DMS 273 (cell line): ENCODE measurements around the gene KCNT2.

ENCODE experiments used
- DNase-seq: peaks from one replicate; lab custom pipeline; 2025; ENCODE audit not compliant: unreplicated experiment; lab: John Stamatoyannopoulos, UW

Gene KCNT2

DNA sequence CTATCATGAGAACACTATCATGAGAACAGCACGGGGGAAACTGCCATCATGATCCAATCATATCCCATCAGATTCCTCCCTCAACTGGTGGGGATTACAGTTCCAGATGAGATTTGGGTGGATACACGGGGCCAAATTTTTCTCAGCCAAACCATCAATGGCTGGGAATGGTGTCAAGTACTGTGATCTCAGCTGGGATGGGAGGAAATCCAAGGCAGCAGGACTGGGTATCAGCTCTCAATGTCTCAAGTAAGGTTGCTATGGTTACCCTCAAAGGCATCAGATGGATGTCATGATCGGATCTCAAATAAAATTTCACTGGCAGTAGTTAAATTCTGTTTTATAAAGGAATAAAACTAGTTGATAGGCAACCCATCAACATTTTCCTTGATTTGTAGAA lies 399.0 kb downstream of the KCNT2 start:
- DNase-seq, result no peak

DNA sequence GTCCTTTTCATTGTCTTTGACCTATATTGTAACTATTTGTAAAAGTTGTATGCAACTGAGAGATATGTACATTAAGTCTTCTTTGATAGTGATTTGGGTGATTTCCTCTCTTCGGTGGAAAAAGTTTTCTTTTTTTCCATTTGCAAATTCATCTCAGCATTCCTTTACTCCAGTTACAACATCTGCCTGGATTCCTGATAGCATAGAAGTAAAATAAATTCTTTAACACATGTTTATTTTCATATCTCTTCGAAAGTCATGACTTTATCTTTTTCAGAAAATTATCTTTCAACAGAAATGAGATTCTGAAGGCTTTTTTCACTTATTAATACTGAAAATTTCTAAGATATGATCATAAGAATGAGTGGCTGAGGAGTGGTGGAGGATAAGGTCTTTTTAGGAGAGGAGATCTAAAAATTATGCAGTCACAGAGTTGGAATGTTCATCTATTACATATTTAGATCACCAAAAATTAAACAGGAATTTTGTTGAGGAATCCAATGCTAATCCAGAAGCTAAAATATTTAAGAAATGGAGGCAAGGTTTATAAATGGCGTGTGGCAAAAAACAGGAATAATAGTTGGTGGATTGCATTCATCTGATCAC lies 400.5 kb downstream of the KCNT2 start:
- DNase-seq, result no peak

DNA sequence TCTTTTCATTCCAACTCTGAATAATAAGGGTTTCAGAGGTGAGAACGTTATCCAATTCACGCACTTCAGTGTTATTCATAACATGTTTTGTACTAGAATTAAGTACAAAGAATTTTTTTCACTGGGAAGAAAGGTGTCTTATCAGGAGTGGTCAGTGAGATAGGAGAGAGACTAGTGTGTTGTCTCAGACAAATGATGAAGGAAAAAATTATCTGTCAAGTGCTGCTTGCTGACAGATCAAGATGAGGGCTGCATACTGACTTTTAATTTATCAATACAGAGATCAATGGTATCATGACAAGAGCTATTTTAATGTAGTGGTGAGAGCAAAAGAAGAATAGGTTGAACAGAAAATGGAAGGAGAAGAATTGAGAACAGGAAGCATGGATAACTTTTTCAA lies 402.4 kb downstream of the KCNT2 start:
- no peak for DNase-seq

DNA sequence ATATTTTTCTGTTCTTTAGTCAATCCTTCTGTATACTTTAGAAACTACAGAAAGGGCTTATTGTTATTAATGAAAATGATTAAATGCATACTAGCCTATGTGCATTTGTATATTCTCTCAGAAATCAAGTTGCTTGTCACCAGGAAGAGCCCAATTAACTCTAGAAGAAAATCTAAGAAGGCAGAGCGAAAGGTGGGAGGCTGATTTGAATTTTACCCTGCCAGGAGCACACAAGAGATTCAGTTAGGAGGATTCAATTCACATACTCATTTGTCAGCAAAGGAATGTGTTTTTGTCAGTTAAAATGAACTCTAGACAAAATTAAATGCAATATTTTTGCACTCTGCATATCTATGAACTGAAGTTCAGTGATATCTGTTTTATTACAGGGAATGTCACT lies 411.8 kb downstream of the KCNT2 start:
- DNase-seq, result no peak

DNA sequence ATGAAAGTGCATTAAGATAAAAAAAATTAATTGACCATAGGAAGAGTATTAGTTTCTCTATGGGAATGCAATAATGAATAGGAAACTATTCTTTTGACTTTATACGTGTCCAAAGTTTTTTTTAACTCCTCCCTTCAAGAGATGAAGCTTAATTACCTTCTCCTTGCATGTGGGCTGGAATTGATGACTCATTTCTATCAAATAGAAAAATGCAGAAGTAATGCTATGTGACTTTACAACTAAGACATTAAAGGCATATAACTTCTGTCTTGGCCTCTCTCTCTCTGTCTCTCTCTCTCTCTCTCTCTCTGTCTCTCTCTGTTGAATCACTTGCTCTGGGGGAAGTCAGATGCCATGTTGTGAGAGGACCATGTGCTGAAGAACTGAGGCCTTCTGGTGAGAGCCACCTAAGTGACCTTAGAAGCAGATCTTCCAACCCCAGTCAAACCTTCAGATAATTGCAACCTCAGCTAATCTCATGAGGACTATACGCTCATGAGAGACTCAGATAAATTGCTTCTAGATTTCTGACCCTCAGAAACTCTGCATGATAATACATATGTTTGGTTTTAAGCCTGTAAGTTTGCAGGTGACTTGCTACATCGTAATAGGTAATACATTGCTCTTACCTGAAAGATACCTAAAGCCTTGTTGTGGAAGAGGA lies 414.2 kb downstream of the KCNT2 start:
- no peak for DNase-seq

DNA sequence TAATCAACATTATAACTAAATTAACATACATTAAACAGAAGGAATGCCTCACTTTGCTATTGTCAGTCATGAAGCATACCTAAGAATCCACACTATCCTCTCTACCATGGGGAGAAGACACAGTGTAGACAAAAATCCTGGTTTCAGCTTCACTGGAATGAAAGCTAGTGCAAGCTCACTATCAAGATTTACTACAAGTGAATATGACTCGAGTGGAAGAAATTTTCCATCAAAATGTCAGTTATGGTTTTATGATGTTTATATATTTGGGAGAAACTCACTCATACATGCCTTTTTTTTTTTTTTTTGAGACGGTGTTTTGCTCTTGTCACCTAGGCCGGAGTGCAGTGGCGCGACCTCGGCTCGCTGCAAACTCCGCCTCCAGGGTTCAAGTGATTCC lies 424.3 kb downstream of the KCNT2 start:
- DNase-seq, result no peak

DNA sequence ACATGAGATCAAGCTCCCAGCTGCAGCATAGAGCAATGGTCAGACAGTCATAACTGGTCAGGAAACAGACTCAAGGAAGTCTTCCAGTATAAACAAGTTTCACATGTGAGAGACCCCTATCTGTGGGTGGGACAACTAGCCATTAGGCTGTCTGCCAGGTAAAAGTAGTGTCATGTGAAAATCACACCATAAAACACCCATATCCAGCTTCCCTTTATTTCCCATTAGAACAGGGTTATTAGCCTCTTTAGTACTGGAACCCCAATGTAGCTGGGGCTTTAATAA lies 426.7 kb downstream of the KCNT2 start:
- DNase-seq, result no peak

DNA sequence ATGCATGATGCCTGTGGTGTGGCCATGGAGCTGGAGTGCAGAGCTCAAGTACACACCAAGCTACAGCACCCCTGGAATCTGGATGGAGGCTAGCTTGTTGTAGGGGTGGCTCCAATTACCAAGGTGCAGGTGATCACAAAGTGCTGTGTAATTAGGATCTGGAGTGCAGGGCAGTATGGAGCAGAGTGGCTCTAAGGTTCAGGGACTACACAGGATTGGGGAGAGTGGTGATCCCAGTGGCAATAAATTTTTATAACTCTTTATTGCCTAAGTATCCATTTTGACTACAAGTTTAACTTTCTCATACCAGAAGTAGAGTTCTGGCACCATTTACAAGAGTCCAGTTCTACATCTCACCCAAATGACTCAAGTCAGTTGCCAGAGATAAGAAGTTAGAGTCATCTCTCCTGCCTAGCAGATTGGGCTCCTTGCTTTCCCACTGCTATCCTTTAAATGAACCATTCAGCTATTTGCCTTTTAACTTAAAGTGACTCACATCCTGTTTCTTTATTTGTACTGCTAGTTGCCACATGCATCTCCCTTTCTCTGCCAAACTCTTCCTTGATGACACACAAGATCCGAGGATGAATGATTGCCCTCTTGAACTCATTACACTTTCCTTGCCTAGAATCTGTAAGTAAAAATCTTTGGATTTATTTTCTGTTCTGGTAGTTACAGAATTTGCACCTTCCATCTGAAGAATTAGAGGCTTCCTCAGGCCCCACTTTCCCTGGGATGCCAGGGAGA lies 427.2 kb downstream of the KCNT2 start:
- DNase-seq, result no peak

DNA sequence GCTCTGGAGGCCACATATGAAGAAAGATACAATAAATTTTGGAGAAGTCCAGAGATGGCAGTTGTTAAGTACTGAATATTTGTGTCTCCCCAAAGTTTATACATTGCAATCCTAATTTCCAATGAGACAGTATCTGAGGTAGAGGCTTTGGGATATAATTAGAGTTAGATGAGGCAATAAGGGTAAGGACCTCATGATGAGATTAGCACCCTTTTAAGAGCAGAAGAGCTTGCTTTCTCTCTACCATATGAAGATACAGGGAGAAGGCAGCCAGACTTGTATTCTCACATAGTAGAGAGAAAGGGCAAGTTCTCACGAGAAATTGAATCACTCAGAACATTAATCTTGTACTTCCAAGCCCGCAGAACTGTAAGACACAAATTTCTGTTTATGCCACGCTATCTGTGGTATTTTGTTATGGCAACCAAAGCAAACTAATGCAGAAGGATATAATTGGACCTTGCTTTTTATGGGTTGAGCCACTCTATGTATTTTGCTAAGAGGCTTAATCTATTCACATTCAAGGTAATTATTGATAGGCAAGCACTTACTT lies 430.1 kb downstream of the KCNT2 start:
- no peak for DNase-seq
